Hematopoietic multipotent progenitor cell (in vitro differentiated cells): ENCODE results near the gene REPIN1. TPM values are rescaled to one million over a fixed set of nuclear protein-coding genes. Genes with fewer than 3 reads are reported as not detected.

Source experiments
- DNase-seq, 3 donors: peaks; one replicate each; pipeline ENCODE4 v3.0.0-alpha.2; 2011 to 2015; ENCODE audit warnings: low read depth in 2 of 3, low spot score in 2 of 3
- total RNA-seq: library from RNA; depleted of rRNA; stranded (reverse); fragments of >200 nt; gene quantifications from one replicate; pipeline ENCODE4 v1.2.3, GENCODE V29; 2012

The REPIN1 gene
- total RNA-seq, 1 donor = 163 TPM

GRCh38 chr7:150373049-150373801 is 4.6 kb downstream of the REPIN1 start:
- DNase-seq = peak in 1 of 3 donors; percentile 31

GRCh38 chr7:150374026-150374425 is 5.4 kb downstream of the REPIN1 start:
- DNase-seq = no peak

GRCh38 chr7:150374472-150374871 is 5.8 kb downstream of the REPIN1 start:
- DNase-seq = no peak

- no peak for DNase-seq
Observed at GRCh38 chr7:150375662-150376521, 7.3 kb downstream of the REPIN1 start.

- DNase-seq = no peak
Observed at GRCh38 chr7:150376560-150376959, 7.9 kb downstream of the REPIN1 start.

GRCh38 chr7:150377196-150377595 is 8.6 kb downstream of the REPIN1 start:
- DNase-seq = no peak

GRCh38 chr7:150377635-150378034 is 9.0 kb downstream of the REPIN1 start:
- no peak for DNase-seq

GRCh38 chr7:150378115-150378852 is 9.7 kb downstream of the REPIN1 start:
- DNase-seq = peak in 1 of 3 donors; percentile 68

GRCh38 chr7:150378853-150379440 is 10.3 kb downstream of the REPIN1 start, which contains the start of gene ZNF775:
ZNF775 (plus strand) TSS chr7:150379330; CDS start chr7:150388471, 9,141 bp downstream.
- peak; percentile 70 to 95 (median 92) for DNase-seq

- DNase-seq = peak in 1 of 3 donors; percentile 22
Observed at GRCh38 chr7:150379441-150380379, 11.1 kb downstream of the REPIN1 start.

GRCh38 chr7:150380463-150380862 is 11.8 kb downstream of the REPIN1 start:
- DNase-seq = no peak

GRCh38 chr7:150381096-150381495 is 12.5 kb downstream of the REPIN1 start:
- DNase-seq = no peak

GRCh38 chr7:150381785-150382122 is 13.1 kb downstream of the REPIN1 start:
- DNase-seq = no peak

GRCh38 chr7:150382123-150382843 is 13.7 kb downstream of the REPIN1 start:
- DNase-seq = no peak

- DNase-seq = no peak
Observed at GRCh38 chr7:150382844-150383225, 14.2 kb downstream of the REPIN1 start.

GRCh38 chr7:150383710-150384397 is 15.2 kb downstream of the REPIN1 start:
- no peak for DNase-seq

GRCh38 chr7:150384406-150385301 is 16.0 kb downstream of the REPIN1 start:
- DNase-seq = no peak
